ENCODE results near the gene NANOS3. TPM values are rescaled to one million over a fixed set of nuclear protein-coding genes. Genes with fewer than 3 reads are reported as not detected.

NANOS3 gene
- total RNA-seq, 3 donors from 2014 or later, result not detected

- H3K36me3 ChIP-seq, result no peaks in the 10 kb centered on the region
- no peak for DNase-seq (ENCODE audit: low spot score in 2 of 2)
- intact Hi-C loops (cut with DNase I; ENCODE audit: low total_unique reads), result loop anchor here (2.0 kb wide), 1 partner anchor 39 kb away; no protein-coding TSS in a partner anchor
Observed at GRCh38 chr19:13831537-13832467, 45.1 kb upstream of the NANOS3 start.

GRCh38 chr19:13833330-13834243 lies 43.3 kb upstream of the NANOS3 start:
- Histone ChIP-seq H3K9me3 (no peaks in the 10 kb centered on the region), H3K27me3 (no peaks in the 10 kb centered on the region), H3K4me1 (peaks cover 20 to 29% of the 10 kb centered on the region in 2 donors), H3K36me3 (no peaks in the 10 kb centered on the region), H3K4me3 (peak overlapping the region; percentile 20 to 61 (median 37)), H3K27ac (peak overlapping the region; percentile 97 to 100)
- intact Hi-C loops (cut with DNase I; ENCODE audit: low total_unique reads), result loop anchor here (2.0 kb wide), 1 partner anchor 41 kb away; no protein-coding TSS in a partner anchor
- peak; percentile 97 to 99 for DNase-seq (ENCODE audit: low spot score in 2 of 2)
- peak; percentile 13 for TF ChIP-seq POLR2A (IDR thresholded peaks at IDR 0.05)
- TF ChIP-seq POLR2AphosphoS5 (IDR thresholded peaks at IDR 0.05), result peak; percentile 8 to 60 (median 51)
- peak in 2 of 3 donors; percentile 44 to 69 for TF ChIP-seq CTCF (IDR thresholded peaks at IDR 0.05)

More at GRCh38 chr19:13831537-13832467, 45.1 kb upstream of the NANOS3 start:
- peaks cover 15 to 19% of the 10 kb centered on the region in 2 donors for H3K4me1 ChIP-seq
- no peak for TF ChIP-seq CTCF (IDR thresholded peaks at IDR 0.05)
- TF ChIP-seq POLR2AphosphoS5 (IDR thresholded peaks at IDR 0.05), result no peak
- H3K27me3 ChIP-seq, result no peaks in the 10 kb centered on the region
- H3K4me3 ChIP-seq, result no peak overlapping the region
- H3K27ac ChIP-seq, result peak overlapping the region; percentile 97 to 100
- H3K9me3 ChIP-seq, result no peaks in the 10 kb centered on the region

- peak in 1 of 2 donors; percentile 46 for DNase-seq (ENCODE audit: low spot score in 2 of 2)
- H3K9me3 ChIP-seq, result no peaks in the 10 kb centered on the region
- intact Hi-C loops (cut with DNase I; ENCODE audit: low total_unique reads), result no loop called here
- H3K27me3 ChIP-seq, result no peaks in the 10 kb centered on the region
- H3K27ac ChIP-seq, result peak overlapping the region; percentile 97 to 100
- H3K4me3 ChIP-seq, result peak overlapping the region in 1 of 3 donors; percentile 61
- H3K4me1 ChIP-seq, result peaks cover 22 to 37% of the 10 kb centered on the region in 2 donors
- H3K36me3 ChIP-seq, result no peaks in the 10 kb centered on the region
- TF ChIP-seq POLR2A (IDR thresholded peaks at IDR 0.05) (no peak), CTCF (IDR thresholded peaks at IDR 0.05) (no peak), POLR2AphosphoS5 (IDR thresholded peaks at IDR 0.05) (peak in 2 of 3 donors; percentile 3 to 9)
Observed at GRCh38 chr19:13834244-13835069, 42.5 kb upstream of the NANOS3 start.

- no peak for DNase-seq (ENCODE audit: low spot score in 2 of 2)
- TF ChIP-seq POLR2A (IDR thresholded peaks at IDR 0.05), result no peak
- peak in 2 of 3 donors; percentile 5 to 21 for TF ChIP-seq POLR2AphosphoS5 (IDR thresholded peaks at IDR 0.05)
- Histone ChIP-seq H3K4me1 (peaks cover 28 to 43% of the 10 kb centered on the region in 2 donors), H3K27me3 (no peaks in the 10 kb centered on the region), H3K27ac (peak overlapping the region; percentile 90 to 100), H3K9me3 (no peaks in the 10 kb centered on the region), H3K36me3 (no peaks in the 10 kb centered on the region), H3K4me3 (peak overlapping the region in 2 of 3 donors; percentile 5 to 44)
- intact Hi-C loops (cut with DNase I; ENCODE audit: low total_unique reads), result no loop called here
Observed at GRCh38 chr19:13835791-13836723, 40.9 kb upstream of the NANOS3 start.
